Epidermal melanocyte (primary cell): Measurements from ENCODE around the gene CAMKV.
"Not testable (repeated sequence)": the region's sequence is repeated elsewhere in the genome, so short reads cannot be mapped to it uniquely, and the experiment has no call there.

Experiments
- DNase-seq: peaks from one replicate; pipeline ENCODE4 v3.0.0; 2011; ENCODE audit warnings: low spot score; ENCODE audit not compliant: insufficient read length

The CAMKV gene

GRCh38 chr3:49869525-49870126, at the start of gene CAMKV:
CAMKV (minus strand) TSS chr3:49869906; CDS start chr3:49862388, 7,518 bp downstream.
- no peak for DNase-seq

GRCh38 chr3:49917806-49918590, 48.3 kb upstream of the CAMKV start:
- not testable (repeated sequence) for DNase-seq

DNA sequence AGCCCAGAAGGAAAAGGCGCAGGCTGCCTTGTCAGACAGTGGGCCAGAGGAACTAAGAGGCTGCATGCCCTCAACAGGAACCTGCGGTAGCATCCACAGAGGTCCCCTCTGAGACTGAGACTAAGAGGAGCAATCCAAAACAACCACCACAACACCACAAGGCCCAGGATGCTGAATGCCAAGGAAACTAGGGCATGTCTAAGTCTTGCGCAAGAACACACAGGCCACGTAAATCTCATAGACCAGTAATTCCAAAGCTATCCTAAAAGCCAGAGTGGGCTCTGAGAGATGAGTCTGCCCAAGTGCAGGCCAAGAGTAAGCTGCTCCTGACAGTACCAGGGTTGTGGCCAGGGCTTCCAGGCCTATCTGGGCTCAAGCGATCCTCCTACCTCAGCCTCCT, 47.0 kb upstream of the CAMKV start:
- DNase-seq: no peak

DNA sequence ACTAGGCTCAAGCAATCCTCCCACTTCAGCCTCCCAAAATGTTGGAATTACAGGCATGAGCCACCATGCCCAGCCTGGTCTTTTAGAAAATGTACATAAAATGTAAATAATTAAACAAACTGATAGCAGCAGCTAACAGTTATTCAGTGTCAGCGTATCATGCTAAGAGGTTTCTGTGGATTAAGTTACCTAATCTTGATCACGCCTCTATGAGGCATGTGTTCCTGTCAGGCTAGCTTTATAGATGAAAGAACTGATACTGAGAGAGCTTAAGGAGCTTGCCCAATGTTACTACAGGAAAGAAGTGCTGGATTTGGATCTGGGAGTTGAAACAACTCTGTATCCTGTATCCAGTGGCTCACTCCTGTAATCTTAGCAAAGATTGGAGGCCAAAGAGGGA, 45.2 kb upstream of the CAMKV start:
- no peak for DNase-seq

- no peak for DNase-seq
These were observed 43.2 kb upstream of the CAMKV start for GRCh38 chr3:49912881-49913281.

GRCh38 chr3:49911611-49912010, 41.9 kb upstream of the CAMKV start:
- no peak for DNase-seq

GRCh38 chr3:49911124-49911420, 41.4 kb upstream of the CAMKV start:
- no peak for DNase-seq

DNA sequence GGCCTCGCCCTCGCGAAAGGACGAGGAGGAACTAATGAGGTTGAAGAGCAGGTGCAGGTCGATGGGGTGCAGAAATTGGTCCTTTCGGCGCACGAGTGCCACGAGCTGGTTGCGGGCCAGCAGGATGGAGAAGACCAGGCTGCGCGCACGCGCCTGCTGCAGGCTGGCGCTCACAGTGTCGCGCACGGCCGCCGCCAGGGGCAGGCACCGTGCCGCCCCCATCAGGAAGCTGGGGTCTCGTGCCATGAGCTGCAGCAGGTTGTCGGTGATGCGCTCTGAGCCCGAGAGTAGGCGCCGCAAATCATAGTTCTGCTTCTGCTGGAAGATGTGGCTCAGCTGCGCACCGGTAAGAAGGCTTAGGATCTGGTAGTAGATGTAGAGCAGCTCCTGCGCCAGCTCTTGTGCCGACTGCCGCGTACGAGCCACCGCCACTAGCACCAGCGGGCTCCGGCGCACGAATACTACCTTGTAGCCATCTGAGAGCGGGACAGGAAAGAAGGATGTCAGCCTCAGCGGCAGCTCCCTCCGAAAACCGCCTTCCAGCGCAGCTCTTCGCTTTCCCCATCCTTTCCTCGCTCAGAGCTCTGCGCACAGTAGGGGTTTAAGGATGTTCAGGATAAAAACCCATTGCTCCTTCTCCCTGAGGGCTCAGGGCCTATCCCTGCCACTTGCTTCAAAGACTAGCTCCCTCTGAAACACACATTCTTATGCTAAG, 40.9 kb upstream of the CAMKV start:
- no peak for DNase-seq

- no peak for DNase-seq
These were observed 38.9 kb upstream of the CAMKV start for GRCh38 chr3:49908373-49909199.

GRCh38 chr3:49906073-49906743, 36.5 kb upstream of the CAMKV start:
- peak; percentile 84 for DNase-seq

GRCh38 chr3:49904448-49904847, 34.7 kb upstream of the CAMKV start:
- not testable (repeated sequence) for DNase-seq

DNA sequence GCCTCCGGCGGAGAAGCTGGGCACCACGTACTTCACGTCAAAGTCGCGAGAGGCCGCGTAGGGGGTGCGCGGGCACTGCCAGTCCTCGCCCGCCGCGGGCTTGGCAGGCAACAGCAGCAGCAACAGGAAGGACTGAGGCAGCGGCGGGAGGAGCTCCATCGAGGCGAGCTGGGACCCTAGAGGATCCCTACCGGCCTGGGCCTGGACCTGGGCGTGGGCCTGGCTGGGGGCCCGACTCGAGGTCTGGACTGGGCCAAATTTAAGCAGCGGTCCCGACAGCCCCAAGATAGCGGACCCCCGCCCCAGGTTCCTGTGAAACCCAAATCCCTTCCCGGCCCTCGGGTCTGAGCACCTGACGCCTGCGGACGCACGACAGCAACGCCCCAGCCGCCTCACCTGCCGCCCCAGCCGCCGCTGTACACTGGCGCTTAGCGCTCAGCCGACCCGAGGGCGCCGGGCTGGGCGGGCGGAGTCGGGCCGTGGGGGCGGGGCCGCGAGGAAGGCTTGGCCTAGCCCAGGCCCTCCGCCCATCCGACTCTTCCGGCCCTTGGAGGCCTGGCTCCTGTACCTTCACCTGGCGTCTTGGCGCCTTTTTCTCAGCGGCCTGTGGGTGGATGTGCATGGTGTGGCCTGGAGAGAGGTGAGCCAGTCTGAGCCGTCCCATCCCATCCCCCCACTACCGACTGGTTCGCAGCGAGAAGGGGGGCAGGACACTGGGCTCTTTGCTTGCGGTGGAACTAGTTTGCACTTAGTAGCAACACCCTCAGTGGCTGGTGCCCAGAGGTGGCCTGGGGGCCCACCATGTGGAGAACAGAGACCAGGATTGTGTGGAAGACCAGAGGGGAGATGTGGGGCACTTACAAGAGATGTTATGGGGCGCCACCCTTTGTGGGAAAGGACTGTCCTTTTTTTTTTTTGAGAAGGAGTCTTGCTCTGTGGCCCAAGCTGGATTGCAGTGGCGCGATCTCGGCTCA, 34.0 kb upstream of the CAMKV start, which contains the start of gene MST1R:
Gene MST1R, minus strand, starts transcription at position 423 of the 974 bp plus-strand sequence. Its CDS starts 264 bp downstream, at position 159.
- peak; percentile 63 for DNase-seq

- DNase-seq: peak; percentile 10
These were observed 33.0 kb upstream of the CAMKV start for GRCh38 chr3:49902511-49903345.

- peak; percentile 12 for DNase-seq
These were observed 31.9 kb upstream of the CAMKV start for GRCh38 chr3:49901366-49902339.

DNA sequence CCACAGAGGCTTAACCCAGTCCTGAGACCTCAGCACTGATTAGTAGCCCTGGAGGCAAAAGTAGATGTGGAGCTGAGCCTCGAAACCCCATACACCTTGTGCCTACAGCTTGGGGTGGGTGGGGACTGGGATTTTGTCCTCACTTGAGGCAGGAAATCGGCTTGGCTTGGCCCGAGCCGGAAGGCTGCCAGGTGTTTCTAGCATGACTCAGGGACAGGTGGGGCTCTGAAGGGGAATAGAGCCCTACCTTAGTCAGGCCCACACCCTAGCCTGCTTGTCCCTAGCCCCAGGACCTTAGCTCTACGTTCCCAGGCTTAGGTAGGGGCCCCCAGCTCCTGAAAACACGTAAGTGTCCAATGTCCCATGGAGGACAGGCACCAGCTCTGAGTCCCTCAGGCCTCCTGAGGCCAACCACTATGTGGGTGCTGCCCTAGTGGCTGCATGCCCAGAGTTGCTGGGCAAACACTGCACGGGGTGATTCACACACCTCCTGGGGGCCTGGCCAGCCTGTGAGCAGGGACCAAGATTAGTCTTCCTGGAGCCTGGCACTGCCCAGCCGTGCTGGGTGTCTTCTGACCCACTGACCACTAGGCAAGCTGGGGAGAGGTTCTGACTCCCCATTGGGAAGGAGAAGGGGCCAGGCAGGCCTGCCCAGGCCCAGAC, 30.9 kb upstream of the CAMKV start:
- peak; percentile 55 for DNase-seq

DNA sequence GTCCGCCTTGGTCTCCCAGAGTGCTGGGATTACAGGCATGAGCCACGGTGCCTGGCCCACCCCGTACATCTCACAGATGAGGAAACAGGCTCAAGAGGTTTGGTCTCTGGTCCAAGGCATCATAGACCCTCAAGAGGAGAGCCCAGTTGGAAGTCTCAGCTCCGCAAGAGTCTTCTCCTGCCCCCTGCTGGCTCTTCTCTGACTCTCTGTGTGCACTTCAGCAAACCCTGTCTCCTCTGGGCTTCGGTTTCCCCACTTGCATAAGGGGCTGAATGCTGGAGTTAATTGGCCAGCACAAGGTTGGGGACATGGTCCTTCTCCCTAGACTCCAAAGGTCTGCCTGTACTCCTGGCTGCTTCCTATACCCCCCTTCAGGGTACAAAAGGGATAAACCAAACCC, 30.1 kb upstream of the CAMKV start:
- DNase-seq: no peak

- no peak for DNase-seq
These were observed 29.3 kb upstream of the CAMKV start for GRCh38 chr3:49898991-49899390.
